GM19468 (cell line): ENCODE results near the gene HOXD10.

ENCODE experiments used
- ATAC-seq: cut with Tn5 transposase; IDR thresholded peaks from one replicate; pipeline ENCODE4 v1.9.1; 2021; ENCODE audit warnings: mild to moderate bottlenecking, moderate library complexity, moderate number of reproducible peaks; ENCODE audit not compliant: unreplicated experiment; ENCODE audit errors: extremely low read depth

The HOXD10 gene

DNA sequence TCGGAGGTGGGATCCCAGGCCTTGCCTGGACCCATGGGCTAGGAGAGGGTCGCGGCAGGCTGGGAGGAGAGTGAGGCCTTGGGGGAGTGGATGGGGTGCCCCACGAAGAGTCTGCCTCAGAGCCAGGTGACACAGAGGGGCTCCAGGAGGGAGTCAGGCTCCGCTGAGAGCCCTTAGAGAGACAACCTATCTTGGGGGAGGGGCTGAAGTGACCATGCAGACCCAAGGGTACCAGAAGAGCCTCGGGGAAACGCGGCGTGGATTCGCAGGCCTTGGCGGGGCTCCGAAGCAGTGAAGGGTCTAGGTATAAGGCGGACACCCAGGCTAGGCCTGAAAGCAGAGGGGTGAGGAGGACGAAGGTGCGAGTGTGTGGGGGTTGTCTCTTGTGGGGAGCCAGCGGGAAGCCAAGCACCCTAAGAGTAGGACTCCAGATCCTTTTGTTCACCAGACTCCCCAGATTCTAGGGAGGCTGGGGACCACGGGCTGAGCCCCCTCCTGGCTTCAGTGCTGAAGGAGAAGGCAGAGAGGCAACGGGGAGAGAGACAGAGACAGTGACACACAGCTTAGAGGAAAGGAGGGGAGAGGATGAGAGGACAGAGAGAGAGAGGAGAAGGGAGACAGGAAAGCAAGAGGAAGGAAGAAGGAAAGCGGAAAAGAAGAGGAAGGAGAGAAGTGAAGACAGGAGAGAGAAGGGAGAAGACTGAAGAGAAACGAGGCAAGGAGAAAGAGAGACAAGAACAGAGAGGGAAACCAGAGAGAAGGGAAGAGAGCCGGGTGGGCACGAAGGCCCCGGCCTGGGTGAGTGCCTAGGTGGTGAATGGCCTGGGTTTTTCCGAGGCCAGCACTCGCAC is 10.6 kb upstream of the HOXD10 start:
- ATAC-seq = no peak

DNA sequence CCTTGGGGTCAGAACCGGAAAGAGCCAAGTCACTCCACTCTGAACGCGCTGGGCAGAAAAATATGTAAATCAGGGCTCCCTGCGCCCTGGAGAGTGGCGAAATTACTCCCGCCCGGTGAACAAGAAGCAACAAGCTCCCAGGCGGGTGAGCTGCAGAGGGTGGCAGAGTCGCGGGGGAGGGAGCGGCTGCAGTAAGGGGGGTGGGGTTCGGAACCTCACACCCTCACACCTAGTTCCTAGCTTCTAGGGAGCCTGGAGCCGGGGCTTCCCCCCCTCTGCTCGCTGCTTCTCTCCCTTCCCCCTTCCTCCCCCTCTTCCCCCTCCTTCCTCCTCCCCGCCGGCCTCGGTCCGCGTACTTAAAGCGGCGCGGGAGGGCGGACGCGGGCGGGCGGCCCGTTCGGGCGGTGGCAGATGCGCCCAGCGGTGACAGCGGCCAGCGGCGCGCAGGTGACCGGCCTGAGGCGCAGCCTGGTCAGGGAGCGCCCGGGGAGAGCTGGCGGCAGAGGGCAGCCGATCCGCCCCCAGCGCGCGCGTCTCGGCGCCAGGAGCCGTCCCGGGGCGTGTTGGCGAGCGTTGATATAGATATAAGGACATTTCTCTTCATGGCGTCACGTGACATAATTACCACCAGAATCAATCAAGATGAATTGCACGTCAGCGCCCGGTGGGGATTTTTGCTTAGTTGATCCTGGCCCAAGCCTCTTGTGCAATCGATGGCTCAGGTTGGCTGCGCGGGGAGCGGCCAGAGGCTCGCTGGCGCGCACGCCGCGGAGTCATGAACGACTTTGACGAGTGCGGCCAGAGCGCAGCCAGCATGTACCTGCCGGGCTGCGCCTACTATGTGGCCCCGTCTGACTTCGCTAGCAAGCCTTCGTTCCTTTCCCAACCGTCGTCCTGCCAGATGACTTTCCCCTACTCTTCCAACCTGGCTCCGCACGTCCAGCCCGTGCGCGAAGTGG is 9.7 kb upstream of the HOXD10 start, which contains the start of gene HOXD11:
HOXD11 (plus strand) TSS at position 700 of the 959 bp plus-strand sequence; CDS start at position 776, 76 bp downstream.
- ATAC-seq = no peak

DNA sequence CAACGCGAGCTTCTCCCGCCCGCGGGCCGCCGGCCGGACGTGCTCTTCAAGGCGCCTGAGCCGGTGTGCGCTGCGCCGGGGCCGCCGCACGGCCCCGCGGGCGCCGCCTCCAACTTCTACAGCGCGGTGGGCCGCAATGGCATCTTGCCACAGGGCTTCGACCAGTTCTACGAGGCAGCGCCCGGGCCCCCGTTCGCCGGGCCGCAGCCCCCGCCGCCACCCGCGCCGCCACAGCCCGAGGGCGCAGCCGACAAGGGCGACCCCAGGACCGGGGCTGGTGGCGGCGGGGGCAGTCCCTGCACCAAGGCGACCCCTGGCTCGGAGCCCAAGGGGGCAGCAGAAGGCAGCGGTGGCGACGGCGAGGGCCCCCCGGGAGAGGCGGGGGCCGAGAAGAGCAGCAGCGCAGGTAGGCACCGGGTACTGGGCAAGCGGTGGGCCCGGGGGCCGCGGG is 8.8 kb upstream of the HOXD10 start:
- no peak for ATAC-seq

DNA sequence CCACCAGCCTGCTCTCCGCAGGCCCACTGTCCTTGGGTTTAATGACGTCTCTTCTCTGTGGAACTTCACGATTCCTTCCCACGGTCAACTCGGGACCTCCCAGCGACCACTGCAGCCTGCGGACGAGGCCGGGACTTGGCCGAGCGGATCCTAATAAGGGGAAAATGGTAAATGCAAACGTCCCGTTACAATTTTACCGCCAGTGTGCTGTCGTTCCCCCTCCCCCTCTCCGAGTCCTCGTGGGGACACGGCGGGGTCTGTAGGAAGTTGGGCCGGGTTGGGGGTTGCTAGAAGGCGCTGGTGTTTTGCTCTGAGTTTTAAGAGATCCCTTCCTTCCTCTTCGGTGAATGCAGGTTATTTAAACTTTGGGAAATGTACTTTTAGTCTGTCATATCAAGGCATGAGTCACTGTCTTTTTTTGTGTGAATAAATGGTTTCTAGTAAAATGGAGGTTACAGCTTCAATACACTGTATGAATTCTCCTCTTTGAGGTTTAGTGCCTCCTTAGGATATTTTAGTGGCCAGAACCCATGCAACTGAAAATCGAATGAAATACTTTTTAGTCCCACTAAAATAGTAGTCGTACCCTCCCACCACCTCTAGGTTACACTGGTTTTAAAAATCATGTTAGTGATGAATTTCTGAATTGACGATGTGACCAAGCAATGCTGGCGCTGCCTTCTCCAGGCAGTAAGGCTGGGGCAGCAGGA is 7.2 kb upstream of the HOXD10 start:
- no peak for ATAC-seq

DNA sequence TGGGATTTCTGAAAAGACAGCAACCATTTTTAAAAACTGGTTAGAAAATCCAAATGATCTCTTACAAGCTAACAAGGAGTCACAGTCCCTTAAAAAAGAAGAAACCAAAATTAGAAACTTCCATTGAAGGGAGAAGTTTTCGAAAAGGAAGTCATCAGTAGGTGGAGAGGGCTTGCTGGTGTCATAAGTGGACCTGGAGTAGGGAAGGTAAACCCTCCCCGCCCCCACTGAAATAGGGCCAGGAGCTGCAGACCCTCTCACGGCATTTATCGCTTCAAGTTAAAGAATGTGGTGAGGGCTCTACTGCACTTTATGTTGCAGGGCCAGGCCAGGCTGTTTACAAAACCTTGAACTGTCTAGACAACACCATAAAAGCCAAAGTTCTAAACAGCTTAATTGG is 6.6 kb upstream of the HOXD10 start:
- ATAC-seq = no peak

DNA sequence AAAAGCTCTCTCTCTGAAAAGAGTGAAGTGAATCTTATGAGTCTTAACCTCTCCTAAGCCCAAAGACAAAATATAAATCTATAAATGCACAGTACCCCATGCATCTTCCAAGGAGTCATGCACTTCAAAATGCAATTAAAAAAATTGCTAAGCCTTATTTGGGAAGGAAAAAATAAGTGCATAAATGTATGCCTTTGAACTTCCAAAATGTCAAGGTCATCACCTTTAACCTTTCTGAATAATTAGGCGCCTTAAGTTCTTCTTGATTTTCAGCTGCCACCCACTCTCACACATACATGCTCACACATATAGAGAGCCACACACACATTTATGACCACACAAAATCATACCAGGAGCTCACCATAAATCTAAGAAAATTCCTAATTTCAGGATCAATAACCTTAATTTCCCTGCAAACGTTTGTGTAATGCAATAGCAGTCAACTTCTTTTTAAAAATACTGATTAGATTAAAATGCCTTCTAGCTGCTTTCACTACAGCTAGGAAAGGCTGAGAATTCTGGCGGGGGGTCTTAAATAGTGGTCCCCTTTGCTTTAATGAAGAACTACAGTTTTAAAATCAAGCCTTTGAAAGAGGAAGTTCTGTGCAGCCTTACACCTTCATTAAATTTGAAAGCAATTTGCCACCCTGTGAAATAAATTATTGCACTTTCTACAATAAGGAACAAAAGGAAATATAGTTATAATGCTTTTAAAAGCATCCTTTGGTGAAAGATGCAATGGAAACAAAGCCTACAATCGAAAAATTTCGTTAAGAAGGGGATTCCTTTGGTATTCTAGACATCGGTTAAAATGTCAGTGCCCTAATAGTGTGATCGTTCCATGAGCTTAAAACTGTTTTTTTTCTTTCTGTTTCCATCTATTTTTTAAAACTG is 5.9 kb upstream of the HOXD10 start:
- ATAC-seq = no peak

DNA sequence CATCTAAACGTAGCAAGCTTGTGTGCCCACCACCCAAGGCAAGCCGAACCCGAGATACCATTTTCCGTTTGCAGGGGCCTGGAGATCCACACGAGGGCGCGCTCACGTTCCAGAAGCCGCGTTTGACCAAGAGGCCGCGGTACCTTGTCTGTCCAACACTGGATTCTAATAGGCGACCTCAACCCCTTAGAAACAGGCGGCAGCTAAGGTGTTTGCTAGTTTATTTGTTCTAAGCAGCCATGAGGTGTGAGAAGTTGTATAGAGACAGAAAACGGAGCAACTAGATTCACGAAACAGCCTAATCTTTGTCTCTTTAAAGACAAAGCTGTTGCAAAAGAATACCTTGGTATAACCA is 5.3 kb upstream of the HOXD10 start:
- ATAC-seq = no peak

DNA sequence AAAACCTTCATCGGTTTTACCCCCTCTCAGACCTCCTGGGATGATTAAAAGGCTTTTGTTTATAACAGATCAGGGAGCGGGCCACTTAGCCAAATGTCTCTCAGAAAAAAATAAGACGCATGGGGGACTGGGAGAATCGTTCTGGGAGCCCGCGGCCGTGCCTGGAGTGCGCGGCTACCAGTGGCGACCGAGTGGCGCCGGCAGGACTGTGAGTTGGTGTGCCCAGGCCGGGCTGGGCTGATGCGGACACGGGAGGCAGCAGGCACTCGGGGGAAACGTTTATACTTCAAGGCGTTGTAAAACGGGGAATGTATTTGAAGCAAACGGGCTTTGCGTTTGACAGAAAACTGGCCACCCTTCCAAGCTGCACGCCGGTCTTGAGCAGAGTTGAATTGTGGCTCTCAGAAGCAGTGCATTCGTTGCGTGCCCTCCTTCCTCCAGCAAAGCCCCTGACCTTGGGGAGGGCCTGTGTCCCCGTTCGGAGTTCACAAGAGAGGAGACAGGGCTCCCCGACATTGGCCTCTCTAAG is 4.7 kb upstream of the HOXD10 start:
- ATAC-seq = no peak

DNA sequence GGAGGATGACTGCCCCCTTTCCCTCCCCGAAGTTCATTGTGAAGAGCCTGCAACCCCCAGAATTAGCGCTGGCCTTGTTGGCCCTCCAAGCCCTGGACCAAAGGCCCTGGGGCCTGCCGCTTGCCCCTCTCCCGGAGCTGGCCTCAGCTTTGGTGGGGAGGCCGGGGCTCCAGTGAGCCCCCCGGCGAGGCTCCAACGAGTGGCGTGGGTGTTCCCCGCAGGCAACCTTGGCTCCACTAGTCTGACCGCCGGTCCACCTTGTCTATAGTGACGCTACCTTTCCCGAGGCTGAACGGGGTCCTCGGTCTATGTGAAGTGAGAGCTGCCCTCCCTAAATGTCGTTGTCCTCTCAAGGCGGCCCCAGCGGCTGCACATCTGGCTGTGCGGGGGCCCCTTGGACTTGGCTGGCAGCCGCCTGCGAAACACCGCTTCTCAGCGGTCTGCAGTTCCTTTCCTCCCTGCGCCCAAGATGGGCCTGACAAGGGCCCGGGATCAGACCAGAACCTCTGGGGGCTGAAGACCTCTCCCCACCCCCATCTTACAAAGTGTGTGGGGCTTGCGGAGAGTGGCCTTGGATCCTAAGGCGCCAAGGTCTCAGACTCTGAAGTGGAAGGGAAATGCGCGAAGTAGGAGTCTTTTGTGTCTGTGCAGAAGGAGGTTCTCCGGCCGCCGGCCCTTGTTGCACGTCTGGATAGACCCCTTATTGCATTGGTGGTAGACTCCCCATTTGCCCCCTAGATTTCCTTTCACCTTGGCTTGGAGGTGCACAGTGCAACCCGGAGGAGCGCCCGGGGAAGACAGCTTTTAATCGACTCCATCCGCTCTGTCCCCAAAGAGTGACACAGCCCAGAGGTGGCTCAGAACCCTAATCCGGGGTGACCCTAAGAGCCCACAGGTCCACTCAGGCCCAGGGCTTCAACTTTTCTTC is 3.9 kb upstream of the HOXD10 start:
- no peak for ATAC-seq

DNA sequence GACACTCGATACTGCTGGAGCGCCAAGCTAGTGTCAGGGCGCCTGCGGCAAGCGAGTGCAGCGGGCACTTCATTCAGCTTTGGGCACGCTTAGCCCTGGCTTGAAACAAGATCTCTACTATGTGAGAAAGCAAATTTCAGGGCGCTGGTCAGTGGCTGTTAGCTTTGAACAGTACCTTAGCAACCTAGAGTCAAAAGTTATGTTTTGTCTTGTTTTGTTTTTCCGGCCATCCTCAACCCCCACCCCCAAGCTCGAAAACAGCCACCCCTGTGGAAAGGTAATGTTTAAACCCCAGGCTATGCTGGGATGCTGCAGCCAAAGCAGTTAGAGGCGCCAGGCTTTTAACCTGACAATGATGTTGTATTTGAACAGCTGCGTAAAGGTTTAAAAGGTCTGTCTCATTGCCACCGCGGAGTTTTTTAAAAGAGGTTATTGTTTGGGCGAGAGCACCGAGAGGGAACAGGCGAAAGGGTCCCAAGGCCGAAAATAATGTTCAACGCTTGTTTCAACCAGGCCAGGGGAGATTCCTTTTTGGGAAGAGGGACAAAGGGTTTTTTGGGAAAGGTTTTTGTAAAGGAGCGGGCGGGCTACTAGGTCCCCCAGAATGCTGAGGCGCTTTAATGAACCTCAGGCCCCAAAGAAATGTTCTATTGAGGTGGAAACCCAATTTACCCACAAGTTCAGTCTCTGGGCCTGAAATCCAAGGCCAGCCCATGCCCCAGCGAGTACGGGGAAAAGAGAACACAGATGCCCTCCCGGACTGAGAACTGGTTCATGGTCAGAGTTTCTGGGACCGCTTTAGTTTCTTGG is 2.3 kb upstream of the HOXD10 start:
- no peak for ATAC-seq

DNA sequence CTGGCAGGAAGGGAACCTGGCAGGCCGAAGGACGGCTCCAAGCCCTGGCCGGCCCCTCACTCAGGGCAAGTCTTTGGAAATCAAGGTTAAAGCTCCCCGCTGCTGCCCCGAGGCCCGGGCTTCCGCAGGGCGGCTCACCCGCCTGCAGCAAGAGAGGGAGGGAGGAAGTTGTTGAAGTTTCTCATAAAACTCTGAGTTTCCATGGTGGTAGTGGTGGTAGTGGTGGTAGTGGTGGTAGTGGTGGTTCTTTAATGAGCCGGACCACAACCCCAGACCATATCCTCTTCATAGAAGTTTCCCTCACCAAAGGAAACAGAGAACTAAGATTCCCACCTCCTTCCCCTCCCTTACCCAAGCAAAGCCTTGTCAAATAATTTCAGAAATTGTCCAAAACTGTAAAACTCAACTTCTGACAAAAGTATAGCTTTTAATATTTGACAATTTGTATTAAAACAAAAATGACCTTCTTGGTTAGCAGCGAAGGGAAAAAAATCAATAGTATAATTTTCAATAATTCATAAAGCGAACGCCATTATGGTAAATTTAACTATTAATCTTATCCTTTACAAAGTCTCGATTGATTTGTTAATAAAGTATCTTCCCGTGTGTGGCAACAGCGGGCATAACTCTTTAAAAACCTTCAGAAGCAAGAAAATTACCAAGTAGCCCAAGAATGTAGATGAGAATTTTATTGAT is 1.5 kb upstream of the HOXD10 start:
- no peak for ATAC-seq

DNA sequence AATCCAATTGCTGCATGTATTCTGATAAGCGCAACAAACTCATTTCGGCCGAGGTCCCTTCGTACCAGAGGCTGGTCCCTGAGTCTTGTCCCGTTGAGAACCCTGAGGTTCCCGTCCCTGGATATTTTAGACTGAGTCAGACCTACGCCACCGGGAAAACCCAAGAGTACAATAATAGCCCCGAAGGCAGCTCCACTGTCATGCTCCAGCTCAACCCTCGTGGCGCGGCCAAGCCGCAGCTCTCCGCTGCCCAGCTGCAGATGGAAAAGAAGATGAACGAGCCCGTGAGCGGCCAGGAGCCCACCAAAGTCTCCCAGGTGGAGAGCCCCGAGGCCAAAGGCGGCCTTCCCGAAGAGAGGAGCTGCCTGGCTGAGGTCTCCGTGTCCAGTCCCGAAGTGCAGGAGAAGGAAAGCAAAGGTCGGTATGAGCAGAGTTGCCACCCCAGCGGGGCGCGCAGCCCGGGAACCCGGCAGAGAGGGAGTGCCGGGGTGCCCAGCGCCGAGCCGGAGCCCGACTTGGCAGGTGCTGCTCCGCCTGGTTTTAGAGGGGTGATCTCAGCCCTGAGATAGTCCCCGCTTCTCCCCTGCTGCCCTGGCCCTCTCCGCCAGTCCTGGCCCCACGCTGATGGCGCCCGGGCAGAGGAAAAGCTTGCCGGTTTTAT is 714 bp downstream of the HOXD10 start:
- no peak for ATAC-seq

DNA sequence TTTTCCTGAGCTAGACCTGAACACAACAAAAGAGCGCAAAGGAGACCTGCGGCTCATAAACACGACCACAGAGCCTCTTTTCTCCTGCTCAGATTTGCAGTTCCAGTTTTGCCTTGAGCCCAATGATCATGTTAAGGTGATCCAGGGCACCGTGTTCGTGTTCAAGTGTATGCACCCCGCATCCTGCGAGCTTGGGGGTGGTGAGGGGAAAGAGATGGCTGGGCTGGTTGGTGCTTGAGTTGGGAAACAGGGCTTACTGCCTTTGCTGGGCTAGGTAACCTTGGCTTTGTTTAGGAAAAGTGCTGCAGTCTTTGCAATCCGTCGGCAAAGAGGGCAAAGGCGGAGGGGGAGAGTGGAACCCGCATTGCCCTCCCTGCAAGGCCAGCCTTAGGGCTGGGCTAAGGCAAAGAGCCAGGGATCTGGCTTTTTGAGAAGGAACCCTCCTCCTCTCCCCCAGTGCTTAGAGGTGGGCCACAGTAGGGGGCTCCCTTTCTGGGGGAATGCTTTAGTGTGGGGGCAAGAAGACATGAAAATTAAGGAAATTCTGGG is 1.3 kb downstream of the HOXD10 start:
- ATAC-seq = no peak

DNA sequence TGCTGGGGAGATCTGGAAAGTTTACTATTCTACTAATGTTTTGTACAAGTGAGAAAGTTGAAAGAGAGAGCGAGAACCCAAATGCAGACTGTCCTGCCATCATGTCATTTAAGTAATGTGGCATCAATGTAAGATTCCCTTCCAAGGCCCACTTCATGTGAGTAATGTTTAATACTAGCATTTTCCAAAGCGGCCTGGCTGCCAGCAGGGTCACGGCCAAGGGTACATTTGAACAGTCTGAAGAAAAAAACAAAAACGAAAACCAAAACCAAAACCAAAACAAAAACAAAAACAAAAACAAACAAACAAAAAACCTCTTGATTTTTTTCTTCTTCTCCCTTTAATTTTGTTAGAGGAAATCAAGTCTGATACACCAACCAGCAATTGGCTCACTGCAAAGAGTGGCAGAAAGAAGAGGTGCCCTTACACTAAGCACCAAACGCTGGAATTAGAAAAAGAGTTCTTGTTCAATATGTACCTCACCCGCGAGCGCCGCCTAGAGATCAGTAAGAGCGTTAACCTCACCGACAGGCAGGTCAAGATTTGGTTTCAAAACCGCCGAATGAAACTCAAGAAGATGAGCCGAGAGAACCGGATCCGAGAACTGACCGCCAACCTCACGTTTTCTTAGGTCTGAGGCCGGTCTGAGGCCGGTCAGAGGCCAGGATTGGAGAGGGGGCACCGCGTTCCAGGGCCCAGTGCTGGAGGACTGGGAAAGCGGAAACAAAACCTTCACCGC is 2.2 kb downstream of the HOXD10 start:
- ATAC-seq = no peak
